RPMI7951 (cell line): ENCODE results near the gene MSX1. TPM values are rescaled to one million over a fixed set of nuclear protein-coding genes. Genes with fewer than 3 reads are reported as not detected.

ENCODE experiments used
- DNase-seq: peaks from one replicate; pipeline ENCODE4 v3.0.0-alpha.2; 2012; ENCODE audit warnings: low read depth
- total RNA-seq: library from RNA; depleted of rRNA; stranded (reverse); fragments of >200 nt; shearing (Covaris generic); gene quantifications from 2 replicates; pipeline ENCODE4 v1.2.3, GENCODE V29; 2014; rRNA removed

MSX1 gene
- total RNA-seq, 1 experiment from 2014 or later = 7.6 TPM

DNA sequence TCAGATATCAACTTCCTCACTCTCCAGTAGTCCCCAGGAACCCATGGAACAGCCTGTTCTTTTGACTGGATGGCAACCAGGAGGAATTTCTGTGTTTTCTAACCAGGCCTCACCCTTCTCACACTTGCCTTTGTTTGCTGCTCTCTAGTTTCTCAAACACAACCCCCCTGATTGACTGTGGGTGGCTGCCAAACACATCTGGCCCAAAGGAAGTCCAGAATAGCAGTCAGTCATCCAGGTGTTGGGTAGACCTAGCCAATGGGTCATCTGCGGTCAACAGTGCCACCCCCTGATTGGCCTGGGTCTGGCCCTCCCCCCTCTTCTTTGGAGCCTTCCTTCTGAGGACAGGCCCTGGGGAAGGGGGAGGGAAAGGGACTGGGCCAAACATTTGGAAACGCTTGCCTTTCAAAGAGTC is 53.7 kb downstream of the MSX1 start:
- no peak for DNase-seq

Other genes with a start within 250 kb of the MSX1 start
- 24.4 and 24.6 TPM in 2 replicates for gene CYTL1, start 159.8 kb downstream of the MSX1 start, total RNA-seq
- 11.7 and 13.7 TPM in 2 replicates for gene STK32B, start 191.8 kb downstream of the MSX1 start, total RNA-seq